GM18498 (cell line): Measurements from ENCODE around the gene ADCK1.
"Not testable (repeated sequence)": the region's sequence is repeated elsewhere in the genome, so short reads cannot be mapped to it uniquely, and the experiment has no call there.

Experiments
- ATAC-seq: cut with Tn5 transposase; IDR thresholded peaks from one replicate; pipeline ENCODE4 v1.9.1; 2021; ENCODE audit warnings: mild to moderate bottlenecking, moderate library complexity; ENCODE audit not compliant: unreplicated experiment

Gene ADCK1

DNA sequence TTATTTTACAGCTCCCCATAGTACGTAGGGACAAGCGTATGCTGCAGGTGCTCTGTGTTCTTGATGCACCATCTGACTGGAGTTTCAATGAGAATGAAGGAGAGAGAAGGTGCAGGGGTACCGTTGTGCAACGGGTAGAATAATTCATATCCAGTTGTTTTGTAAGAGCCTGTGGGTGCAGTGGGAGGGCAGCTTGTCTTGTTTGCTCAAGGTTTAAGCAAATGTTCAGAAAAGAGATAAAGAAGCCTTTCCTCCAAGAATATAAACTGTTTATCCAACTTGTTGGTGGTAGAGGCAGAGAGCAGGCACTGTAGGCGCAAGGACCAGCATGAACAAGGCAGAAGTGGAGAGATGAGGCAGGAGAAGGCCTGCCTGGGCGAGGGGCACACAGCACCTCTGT lies 64.2 kb downstream of the ADCK1 start:
- no peak for ATAC-seq

DNA sequence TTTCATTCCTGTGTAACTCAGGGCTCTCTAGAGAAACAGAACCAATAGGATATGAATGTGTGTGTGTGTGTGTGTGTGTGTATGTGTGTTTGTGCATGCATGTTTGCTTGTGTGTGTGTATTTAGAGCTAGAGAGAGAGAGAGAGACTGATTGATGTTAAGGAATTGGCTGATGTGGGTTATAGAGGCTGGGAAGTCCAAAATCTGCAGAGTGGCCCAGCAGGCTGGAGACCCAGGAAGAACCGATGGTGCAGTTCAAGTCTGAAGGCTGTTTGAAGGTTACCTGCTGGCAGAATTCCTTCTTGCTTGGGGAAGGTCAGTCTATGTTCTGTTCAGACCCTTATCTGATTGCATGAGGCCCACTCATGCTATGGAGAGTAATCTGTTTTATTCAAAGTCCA lies 64.7 kb downstream of the ADCK1 start:
- no peak for ATAC-seq

DNA sequence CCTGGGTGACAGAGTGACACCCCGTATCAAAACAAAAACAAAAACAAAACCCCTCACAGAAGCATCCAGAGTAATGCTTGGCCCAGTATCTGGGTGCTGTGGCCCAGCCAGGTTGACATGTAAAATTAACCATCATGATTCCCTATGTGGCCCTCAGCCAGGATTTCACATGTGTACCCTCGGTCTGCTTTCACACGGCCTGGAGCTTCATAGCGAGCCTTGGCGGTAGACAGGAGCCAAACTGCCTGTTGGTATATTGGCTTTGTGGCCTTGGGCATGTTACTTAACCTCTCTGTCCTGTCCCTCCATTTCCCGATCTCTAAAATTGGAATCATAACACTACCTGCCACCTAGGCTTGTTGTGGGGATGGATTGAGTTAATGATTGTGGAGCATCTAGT lies 65.5 kb downstream of the ADCK1 start:
- no peak for ATAC-seq

DNA sequence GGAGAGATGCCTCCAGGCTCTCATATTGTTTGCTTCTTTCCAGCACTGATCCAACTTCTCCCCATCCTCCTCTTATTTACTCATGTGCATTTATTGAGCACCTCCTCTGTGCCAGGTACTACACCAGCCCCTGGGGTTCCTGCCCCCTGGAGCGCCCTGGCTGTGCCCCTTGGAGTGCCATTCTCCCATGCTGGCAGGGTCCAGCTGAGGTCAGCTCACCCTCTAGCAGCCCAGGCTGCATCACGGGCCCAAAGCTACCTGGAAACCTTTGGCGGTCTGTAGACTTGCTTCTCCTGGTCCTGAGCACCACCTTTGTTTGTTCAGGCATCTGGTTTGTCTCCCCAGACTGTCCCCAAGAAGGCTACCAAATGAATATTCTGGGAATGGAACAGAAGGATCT lies 67.0 kb downstream of the ADCK1 start:
- no peak for ATAC-seq

DNA sequence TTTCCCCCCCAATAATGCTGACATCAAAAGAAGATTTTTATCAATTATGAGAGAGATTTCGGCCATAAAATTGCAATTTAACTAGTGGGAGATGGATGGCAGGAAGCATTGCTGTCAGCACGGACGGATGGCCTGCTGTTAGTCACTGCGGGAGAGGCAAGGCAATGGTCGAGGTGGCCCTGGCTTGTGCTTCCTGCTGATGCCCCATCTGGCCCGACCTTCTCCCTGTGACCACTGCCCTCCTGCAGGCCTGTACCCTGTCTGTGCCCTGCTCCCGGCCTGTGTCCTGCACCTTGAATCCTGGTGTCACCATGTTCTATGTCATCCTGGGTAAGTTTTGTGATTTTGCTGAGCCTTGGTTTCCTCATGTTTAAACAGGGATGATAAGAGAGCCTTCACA lies 67.6 kb downstream of the ADCK1 start:
- no peak for ATAC-seq

DNA sequence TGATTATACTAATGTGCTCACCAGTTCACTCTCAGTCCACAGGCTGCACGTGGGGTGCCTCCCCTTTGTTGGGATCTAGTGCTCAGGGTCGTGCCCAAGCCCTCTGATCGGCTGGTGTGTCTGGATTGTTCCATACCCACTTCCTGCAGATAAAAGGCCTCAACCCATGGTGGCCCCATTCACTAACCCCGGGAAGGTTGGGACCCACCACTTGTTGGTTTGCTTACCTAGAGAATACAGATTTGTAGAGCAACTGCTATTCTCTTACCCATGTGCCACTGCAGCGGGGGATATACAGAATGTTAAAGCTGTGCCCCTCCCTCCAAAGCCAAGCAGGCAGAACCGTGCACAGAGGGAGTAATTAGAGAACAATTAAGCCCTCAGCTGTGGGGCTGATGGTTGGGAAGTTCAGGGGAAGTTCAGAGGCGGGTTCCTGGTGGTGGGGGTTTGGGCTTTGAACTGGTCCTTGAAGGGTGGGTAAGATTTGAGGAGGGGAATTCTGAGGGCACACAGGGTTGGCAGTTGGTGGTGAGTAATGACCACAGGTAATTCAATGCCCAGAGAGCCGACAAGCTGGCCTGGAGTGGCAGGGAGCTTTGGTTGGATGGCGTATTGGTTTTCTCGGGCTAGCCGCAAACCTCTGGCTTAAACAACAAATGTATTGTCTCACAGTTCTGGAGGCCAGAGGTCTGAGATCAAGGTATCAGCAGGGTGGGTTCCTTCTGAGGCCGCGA lies 68.8 kb downstream of the ADCK1 start:
- no peak for ATAC-seq

DNA sequence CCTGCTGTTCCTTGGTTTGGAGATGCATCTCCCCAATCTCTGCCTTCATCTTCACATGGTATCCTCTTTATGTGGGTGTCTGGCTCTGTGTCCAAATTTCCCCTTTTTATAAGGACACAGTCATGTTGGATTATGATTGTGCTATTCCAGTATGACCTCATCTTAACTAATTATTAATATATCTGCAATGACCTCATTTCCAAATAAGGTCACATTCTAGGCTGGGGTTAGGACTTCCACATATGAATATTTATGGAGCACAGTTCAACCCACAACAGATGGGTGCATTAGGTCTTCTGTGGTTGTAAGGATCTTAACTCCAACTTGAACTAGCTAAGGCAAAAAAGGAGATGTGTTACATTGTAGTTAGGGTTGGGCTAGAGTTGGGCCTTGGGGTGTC lies 69.4 kb downstream of the ADCK1 start:
- ATAC-seq, result no peak

DNA sequence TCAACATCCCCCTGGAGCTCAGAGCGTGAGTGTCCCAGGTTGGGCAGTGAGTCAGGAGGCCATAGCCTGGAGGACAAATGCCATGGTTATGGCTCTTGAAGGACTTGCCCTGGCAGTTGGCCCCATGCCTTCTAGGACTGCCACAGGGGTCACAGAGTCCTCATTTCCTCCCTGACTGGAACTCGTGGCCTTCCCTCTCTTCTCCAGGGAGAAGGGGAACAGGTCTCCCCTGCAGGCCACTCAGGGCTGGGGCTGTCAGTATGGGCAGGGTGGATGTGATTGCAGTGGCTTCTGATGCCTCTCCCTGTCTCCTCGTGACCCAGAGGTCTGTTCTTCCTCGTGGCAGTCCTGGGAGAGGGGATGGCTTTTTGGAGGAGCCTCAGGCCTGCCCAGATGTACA lies 70.7 kb downstream of the ADCK1 start:
- ATAC-seq, result no peak

DNA sequence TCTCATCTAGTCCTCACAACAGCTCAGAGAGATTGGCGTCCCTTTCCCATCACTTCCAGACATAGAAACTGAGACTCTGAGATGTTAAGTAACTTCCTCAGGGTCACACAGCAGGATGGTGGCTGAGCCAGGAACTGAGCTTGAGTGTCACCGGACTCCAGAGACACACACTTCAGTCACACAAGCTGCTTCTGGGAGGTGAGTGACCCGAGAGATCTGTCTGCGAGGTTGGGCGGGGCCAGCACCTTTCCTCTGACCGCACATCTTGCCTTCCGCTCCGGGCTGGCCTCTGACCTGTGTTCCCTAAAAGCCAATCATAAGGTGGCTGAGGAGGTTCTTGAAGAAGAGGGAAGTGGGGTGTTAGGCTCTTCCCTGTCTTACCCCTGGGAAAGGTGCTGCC lies 72.2 kb downstream of the ADCK1 start:
- ATAC-seq, result no peak

DNA sequence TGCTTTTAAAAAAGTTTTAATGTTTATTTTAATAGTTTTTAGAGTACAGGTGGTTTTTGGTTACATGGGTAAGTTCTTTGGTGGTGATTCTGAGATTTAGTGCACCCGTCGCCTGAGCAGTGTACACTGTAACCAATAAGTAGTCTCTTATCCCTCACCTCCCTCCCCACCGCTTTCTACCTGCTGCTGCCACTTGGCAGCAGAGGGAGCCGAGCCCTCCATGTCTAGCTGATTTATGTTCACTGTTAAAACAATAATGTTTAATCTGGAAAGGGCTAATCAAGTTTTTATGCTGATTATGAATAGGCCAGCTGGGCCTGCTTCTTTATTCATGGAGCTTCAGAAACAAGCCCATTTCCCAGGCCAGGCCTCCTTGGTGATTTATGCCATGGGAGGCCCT lies 73.1 kb downstream of the ADCK1 start:
- ATAC-seq, result no peak

DNA sequence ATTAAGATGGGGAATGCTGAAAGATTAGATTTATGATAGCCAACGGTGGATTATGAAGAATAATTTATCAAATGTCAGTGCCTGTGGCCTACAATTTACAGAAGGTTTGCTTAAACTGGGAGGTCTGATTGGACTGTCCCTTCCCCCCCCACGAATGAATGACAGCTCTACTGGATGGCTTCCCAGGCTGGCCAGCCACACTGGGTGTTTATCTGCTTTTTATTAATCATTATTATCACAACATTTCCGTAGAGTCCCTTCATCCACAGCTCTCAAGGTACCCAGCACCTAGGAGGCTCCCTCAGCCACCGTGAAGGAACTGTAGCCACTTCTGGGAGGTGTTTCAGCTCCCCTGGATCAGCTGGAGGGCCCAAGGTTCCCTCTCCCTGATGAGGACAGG lies 78.9 kb downstream of the ADCK1 start:
- ATAC-seq, result no peak

DNA sequence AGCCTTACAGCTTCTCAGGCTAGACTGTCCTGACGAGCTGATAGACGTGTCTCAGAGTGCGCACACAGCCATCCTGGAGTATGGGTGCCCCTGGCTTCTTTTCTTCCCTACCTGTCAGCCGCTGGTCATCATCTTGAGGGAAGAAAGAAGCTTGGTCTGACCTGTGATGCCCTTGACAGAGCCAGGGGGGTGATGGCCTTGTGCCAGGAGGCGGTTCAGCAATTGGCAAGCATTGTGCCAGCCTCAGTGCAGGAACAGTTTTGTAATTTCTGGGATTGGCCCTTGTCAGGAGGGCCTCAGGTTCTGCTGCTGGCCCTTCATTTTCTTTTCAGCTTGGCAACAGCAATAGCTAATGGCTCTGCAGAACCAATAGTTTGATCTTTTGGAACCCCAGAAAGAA lies 80.1 kb downstream of the ADCK1 start:
- no peak for ATAC-seq

DNA sequence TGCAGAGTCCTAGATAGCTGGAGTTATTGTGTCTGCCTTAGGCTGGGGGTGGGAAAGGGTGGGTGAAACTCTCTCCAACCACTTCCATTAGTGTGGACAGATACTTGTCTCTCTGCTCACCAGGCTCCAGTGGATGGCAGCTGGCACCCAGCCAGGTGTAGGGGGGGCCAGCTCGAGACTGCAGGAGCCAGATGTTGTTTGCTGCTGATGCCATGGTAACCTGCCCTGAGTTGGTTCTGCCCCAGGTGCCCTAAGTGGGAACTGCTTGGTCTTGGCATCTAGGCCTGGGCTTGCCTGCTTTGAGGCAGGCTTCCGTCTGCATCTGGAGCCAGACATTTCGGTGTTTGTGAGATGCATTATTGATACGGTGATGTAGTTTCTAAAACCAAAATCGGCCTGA lies 82.2 kb downstream of the ADCK1 start:
- no peak for ATAC-seq

DNA sequence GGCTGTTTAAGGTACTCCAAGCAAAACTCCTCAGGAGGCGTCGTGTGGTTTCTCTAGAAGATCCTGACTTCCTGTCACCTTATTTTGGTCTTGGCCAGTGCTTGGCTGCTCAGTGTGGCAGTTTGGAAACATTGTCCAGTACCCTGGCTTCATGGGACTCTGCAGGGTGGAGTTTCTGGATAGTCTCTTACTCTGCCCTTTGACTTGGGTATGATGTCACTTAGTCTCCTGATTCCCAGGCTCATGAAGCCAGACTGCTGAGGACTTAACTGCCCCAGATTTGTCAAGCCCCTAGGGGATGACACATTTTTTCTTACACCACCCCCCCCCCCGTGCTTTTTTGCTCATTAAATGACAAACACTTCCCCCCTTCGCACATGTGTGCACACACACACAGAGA lies 82.7 kb downstream of the ADCK1 start:
- ATAC-seq, result no peak

DNA sequence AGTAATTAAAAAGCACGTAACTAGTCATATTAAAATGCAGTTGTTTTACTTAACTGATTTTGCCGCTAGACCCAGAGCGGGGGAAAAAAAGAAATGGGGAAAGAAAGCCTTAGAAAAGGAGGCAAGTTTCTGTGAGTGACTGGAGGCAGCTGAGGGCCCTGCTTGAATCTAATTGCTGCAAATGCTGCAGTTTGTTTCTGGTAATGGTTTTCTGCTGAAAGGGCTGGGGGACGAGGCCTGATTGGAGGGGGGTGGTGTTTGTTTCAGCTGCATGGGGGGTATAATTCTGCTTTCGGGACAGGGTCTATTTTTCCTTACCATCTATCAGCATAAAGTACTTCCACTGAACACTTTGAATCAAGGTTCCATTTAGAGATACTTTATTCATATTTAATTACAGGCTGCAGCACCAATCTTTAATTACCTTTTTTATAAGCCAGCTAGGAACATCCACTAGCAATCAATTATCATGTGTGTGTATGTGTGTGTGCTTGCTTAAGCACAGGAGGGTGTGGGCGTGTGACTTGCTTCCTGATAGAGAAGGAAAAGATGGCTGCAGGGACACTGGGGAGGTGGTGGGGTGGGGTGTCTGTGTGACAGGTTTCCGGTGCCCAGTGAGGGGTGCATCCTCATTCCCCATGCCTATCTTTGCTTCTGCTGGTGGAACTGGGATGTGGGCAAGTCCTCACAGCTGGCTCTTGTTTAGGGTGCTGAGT lies 83.4 kb downstream of the ADCK1 start:
- no peak for ATAC-seq

DNA sequence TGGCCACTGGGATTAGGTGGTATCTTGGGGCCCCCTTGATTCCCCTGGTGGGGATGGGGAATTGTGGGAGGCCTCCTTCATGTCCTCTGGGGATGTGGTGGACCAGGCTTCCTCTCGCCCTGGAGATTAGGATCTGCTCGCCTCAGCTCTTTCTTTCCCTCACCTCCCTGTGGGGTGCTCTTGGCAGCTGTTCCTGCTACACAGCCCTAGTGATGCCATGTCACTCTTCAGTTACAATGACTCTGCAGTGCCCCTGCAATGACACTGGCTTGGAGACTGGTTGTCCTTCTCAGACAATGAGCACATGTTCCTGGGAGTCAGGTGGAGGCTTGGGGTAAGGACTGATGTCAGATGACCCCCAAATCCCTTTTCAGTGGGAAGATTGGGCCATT lies 83.9 kb downstream of the ADCK1 start:
- ATAC-seq, result no peak

DNA sequence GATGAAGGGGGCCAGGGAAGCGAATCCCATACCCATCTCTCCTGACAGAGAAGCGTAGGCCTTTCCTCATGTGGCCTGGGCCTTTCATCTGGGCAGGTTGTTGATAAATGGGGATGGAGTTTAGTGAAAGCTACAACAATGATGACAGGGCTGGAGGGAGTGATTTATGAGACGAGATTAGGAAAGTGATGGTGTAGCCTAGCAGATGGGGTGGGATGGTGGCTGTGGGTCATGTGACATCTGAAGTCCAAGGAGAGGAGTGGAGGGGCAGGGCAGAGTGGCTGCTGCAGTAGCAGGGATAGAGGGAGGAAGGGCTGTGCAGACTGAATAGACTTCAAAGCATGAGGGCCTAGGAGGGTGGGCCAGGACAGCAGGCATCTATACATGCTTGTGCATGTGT lies 85.5 kb downstream of the ADCK1 start:
- no peak for ATAC-seq

DNA sequence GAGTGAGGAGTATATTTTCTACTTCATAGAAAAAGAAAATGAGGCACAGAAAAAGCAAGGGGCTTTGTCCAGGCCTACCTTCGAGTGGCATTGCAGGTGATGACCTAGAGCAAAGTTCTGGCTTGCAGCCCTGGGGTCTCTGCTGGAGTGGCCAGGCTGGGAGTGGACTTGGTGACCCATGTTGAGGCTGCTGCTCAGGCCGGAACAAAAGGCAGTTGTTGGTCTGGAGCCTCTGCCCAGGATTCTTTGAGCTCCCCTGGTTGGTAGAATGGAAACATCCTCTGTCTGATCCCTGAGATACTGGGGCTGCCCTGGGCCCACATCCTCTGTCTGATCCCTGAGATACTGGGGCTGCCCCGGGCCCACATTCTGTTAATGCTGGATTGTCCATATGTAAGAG lies 86.1 kb downstream of the ADCK1 start:
- ATAC-seq, result no peak

DNA sequence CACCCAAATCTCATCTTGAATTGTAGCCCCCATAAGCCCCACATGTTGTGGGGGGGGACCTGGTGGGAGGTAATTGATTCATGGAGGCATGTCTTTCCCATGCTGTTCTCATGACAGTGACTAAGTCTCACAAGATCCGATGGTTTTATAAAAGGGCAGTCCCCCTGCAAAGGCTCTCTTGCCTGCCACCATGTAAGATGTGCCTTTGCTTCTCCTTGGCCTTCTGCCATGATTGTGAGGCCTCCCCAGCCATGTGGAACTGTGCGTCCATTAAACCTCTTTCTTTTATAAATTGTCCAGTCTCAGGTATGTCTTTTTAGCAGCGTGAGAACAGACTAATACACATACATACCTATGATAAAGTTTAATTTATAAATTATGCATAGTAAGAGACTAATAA lies 89.0 kb downstream of the ADCK1 start:
- ATAC-seq, result not testable (repeated sequence)

DNA sequence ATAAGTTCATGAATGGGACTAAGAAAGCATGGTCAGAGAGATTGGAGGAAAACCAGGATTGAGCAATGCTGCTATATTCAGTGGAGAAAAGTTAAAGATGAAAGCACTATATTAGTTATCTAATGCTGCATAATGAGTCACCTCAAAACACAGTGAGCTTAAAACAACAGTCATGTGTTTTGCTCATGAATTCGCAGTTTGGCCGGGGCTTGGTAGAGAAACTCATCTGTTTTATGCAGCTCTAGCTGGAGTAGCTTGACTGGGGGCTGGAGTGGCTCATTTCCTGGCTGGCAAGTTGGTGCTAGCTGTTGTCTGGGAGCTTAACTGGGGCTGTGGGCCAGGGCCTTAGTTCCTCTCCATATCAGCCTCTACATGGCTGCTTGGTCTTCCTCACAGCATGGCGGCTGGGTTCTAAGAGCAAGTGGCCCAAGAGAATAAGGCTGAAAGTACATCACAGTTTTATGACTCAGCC lies 90.1 kb downstream of the ADCK1 start:
- ATAC-seq, result no peak

DNA sequence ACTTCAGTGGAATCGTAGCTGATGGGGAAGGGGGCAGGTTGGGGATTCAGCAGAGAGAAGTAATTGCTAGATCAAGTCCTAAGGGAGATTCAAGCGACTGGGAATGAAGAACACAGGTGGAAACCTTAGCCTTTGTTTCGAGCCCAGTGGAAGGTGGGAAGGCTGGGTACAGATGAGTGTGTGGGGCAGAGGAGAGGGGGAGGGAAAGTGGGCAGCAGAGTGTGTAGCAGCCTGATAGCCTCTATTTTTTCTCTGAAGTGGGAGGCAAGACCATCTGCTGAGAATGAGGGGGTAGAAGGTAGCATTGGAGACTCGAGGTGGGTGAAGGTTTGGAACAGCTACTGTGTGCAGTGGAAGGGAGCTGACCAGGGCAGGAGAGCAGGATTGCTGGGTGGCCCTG lies 91.0 kb downstream of the ADCK1 start:
- no peak for ATAC-seq

DNA sequence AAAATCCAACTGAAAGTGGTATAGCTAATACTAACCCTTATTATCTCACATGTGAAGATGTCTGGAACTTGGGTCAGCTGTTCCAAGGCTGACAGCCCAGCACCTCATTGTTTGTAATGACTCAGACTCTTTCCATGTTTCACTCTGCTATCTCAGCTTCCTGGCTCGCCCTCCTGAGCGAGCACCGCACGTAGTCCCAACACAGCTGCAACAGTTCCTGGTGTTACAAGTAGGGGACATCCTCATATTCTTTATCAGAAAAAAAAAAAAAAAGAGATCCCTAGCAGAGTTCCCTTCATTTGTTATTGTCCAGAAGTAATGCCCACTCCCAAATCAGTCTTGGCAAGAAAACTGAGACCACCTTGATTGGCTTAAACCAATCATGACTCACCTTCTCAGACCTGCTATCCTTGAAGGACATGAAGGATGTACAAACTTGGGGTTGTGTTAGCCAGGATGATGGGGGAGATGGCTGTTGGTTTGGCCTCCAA lies 92.5 kb downstream of the ADCK1 start:
- ATAC-seq, result no peak
